Activated T-helper 9 cell treated with anti-CD3 and anti-CD28 coated beads, Interleukin-2, amount 50 U/mL, for 16 hours (primary cell): ENCODE data around the gene ENOPH1.
"Not testable (repeated sequence)": the region's sequence is repeated elsewhere in the genome, so short reads cannot be mapped to it uniquely, and the experiment has no call there.

Experiments
- DNase-seq: peaks from one replicate; pipeline ENCODE4 v3.0.0-alpha.2; 2020; ENCODE audit warnings: low read depth

The ENOPH1 gene

DNA sequence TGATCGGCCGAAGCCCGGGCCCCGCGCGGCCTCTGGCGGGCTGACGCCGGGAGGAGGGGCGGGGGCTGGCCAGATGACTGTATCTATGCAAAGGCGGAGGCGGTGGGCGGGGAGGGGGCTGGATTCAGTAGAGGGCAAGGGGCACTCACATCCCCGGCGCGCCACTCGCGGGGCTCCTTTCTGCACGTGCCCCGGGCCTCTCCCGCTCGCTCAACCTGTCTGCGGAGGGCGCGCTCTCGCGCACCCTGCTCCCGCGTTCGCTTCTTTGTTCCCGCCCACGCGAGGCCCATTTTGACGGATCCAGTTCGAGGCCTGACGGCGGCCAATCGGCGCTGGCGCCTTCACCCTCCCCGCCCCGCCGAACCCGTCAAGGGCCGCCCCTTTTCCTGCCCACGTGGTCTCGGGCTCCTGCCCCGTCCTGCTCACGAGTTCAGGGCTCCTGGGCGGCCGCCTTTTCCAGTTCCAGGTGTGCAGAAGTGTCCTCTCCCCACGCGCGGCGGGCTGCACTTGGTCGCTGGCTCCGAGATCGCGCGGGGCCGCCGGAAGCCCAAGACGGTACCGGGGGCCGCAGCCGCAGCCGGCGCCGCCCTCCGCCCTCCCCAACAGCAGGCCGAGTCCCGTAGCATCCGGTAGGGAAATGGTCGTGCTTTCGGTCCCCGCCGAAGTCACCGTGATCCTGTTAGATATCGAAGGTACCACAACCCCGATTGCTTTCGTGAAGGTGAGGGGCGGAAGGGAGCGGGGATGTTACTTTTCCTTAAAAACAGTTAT lies at the start of gene ENOPH1, which contains the start of gene HNRNPDL:
ENOPH1 (plus strand) TSS at position 398 of the 771 bp plus-strand sequence; CDS start at position 638, 240 bp downstream.
HNRNPDL (minus strand) TSS at position 270 of the 771 bp plus-strand sequence. CDS start 772 bp downstream, outside the sequence.
- peak; percentile 98 for DNase-seq

DNA sequence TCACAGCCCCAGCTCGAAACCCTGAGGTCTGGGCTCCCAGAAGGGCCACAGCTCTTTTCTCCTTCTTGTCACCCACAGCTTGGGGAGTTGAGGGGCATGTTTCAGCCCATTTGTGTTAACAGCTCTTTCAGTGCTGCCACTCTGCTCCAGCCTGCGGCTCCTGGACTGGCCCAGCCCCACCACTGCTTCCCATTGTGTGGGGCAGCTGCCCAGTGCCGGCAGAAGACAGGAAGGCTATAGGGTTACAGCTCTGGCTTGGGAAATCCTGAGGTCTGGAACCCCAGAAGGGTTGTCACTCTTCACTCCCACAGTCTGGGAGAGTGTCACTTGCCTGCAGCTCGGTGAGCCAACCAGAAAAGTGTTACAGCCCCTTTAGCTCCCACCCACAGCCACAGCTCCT lies 49.6 kb upstream of the ENOPH1 start:
- no peak for DNase-seq

DNA sequence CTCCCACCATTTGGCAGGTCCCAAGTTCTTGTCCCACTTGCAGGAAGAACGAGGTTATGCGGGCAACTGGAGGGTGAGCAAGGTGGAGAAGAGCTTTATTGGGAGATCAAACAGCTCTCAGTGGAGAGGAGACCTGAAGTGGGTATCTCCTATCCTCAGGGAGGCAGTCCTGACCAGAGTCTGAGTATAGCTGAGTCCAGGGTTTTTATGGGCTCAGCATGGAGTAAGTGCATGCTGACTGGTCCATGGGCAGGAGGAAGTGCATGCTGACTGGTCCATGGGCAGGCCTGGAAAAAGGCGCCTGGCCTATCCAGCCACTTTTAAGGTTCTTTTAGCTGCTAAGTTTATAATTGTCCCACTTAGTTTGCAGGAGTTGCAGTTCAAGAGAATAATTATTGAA lies 49.2 kb upstream of the ENOPH1 start:
- no peak for DNase-seq

DNA sequence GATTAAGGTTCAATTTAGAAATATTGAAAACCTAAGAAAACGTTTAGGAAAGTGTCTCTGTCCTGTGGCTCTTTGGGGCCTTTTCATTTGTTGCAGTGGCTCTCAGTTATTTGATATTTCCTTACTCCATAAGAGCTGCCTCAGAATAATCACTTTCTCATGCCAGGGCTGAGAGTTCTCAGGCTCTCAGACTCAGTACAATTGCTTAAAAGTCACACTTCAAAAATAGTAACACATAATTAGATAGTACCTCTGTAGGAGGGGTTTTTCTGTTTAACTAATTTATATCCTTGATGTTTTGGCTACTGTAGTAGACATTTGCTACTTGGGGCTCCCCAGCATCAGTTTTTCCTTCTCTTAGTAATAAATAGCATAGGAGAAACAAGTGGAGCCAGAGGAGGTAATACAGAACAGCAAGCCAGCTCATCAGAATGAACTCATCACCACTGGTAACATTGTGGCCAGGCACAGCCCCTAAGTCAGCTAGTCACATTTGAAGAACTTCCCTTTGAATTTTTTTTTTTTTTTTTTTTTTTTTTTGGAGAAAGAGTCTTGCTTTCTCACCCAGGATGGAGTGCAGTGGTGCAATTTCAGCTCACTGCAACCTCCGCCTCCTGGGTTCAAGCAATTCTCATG lies 48.6 kb upstream of the ENOPH1 start:
- no peak for DNase-seq

DNA sequence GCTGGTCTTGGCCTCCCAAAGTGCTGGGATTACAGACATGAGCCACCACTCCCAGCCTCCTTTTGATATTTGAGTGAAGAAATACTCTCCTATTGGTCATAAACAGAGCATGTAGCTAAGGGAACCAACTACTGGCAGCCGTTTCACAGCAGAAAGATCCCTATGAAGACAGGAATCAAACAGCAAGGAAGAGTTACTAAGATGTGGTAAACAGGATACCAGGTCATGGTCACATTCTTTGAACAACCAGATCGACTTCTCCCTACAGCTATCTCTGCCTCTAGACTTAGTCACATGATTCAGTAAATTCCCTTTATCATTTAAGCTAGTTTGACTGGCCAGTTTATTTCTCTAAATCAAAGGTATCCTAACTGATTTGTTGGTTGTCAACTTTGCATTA lies 47.6 kb upstream of the ENOPH1 start:
- no peak for DNase-seq

DNA sequence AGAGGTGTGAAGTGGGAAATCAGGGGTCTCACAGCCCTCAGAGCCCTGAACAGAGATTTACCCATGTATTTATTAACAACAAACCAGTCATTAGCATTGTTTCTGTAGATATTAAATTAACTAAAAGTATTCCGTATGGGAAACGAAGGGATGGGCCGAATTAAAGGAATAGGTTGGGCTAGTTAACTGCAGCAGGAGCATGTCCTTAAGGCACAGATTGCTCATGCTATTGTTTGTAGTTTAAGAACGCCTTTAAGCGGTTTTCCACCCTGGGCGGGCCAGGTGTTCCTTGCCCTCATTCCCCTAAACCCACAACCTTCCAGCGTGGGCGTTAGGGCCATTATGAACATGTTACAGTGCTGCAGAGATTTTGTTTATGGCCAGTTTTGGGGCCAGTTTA lies 44.1 kb upstream of the ENOPH1 start:
- not testable (repeated sequence) for DNase-seq

DNA sequence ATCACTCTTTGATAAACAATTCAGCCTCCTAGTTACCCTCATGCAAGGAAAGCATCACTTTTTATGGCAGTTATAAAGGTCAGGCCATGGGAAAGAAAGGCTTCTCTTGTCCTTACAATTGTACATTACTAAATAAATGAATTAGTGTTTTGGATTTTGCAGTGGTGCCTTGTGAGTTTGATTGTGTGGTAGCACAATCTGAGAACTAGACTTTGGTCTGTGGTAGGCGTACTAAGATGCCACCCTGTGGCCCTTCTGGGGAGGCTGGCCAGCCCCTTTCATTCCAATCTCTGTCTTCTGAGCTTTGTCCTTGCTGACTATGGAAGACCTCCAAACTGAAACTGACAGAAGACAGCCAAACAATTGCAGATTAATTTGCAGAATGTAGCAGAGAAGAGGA lies 42.0 kb upstream of the ENOPH1 start:
- DNase-seq: no peak

DNA sequence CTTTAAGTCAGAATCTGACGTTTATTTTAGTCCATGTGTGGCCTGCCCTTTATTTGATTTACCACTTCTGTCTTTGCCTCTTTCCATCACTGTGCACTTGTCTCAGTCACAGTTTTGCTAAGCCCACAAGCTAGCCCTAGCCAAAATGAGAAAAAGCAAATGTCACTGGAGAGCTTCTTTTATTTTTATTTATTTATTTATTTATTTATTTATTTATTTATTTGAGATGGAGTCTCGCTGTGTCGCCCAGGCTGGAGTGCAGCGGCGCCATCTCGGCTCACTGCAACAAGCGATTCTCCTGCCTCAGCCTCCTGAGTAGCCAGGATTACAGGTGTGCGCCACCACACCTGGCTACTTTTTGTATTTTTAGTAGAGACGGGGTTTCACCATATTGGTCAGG lies 40.3 kb upstream of the ENOPH1 start:
- not testable (repeated sequence) for DNase-seq

DNA sequence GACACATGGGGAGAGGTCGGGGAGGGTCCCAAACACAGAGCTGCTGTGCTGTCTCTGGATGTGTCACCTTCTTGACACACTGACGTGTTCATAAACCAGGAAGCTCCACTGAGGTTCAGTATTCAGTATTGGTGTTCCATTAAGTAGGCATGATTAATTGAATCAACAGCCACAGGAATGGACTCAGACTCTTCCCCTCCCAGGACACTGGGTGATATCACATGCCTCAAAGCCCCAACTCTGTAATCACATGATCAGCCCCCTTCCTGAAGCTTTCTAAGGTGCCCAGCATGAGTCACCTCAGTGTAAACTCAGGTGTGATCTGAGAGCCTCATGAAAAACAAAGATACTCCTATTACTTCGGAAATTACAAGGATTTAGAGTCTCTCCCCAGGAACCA lies 35.5 kb upstream of the ENOPH1 start:
- DNase-seq: no peak

DNA sequence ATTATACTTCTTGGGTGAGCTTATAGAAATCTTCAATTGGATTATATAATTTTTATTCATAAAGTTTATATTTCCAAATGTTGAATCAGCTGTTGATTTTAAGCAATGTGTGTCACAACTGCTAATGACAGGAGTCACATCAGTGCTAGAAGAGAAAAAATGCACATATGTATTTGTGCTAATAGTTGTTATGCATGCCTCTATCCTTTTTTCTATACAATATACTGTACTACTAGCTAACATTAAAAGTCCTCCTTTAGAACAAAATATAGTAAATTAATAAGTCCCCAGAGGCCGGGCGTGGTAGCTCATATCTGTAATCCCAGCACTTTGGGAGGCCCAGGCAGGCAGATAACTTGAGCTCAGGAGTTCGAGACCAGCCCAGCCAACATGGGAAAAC lies 32.9 kb upstream of the ENOPH1 start:
- no peak for DNase-seq

DNA sequence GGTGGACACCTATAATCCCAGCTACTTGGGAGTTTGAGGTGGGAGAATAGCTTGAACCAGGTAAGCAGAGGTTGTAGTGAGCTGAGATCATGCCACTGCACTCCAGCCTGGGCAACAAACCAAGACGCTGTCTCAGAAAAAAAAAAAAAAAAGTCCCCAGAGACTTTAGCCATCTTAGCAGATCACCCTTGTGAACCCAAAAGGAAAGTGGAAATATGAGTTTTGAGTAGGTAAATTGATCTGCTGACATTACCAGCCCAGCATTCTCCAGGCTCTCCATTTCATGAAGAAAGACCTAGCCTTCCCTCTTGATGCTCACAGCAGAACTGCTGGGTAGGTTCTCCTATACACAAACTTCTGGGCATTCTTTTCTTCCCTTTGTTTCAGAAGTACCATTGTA lies 32.1 kb upstream of the ENOPH1 start:
- no peak for DNase-seq

DNA sequence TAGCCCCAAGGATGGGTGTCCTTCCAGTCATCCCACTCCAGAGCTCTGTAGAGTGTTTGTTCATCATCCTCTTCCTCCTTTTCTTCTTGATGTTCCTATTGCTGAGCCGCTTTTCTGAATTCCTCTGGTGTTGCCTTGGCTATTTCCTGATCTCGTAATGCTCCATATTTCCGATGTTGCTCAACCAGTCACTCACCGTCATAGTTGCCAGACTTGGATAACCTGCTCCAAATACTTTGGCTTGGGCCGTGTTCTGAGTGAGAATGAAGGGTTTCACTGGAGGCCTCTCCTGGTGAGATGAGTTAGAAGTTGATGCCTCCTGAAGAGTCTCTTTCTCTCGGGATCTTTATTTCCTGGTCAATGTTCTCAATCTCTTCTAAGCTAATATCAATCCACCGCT lies 28.8 kb upstream of the ENOPH1 start:
- DNase-seq: no peak

DNA sequence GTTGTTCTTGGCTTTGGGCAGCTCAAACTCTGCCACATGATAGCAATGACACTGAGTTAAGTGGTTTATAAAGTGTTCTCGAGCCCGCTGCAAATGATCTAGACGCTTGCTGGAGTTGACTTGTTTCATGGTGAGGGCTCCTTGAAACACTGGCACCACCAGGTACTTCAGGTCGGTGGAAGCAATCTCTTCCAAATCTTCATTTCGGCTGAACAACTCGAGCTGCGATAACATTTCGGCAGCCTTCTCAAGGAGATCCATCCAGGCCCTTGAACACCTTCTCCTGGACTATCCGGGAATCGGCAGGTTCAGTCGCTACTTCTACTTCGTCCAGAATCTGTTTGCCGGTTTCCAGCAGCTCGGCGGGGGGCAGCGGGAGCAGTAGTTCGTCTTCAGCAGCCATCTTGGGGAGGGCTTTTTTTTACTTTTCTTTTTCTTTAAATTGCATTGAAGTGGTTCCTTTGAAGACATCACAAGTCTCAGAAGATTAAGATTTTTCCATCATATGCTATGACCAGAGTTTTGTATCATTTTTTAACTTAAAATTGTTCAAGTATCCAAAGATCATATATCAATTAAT lies 28.1 kb upstream of the ENOPH1 start:
- no peak for DNase-seq

DNA sequence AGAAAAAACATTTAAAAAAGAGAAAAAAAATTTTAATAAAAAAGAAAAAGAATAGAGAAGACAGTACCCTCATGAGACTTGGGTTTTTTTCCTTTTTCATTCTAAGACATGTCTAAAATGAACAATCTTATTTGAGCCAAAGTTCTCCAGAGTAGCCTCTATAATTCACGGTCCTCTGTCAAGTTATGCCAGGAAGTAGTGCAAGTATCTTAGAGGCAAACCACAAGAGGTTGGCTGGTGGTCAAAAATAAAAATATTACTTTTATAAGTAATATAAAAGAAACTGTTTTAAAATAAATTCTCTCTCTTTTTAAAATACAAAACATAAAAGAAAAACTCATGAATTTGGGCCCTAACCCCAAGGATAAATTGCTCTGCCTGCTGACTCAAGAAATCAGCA lies 26.7 kb upstream of the ENOPH1 start:
- DNase-seq: no peak

DNA sequence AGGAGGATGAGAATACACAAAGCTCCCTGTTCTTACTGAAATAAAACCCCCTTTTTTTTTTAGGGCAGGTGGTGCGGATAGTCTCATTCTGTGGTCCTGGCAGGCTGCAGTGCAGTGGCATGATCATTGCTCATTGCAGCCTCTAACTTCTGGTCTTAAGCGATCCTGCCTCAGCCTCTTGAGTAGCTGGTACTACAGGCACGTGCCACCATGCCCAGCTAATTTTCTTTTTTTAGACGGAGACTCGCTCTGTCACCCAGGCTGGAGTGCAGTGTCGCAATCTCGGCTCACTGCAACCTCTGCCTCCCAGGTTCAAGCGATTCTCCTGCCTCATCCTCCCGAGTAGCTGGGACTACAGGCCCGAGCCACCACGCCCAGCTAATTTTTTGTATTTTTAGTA lies 15.3 kb upstream of the ENOPH1 start:
- DNase-seq: not testable (repeated sequence)

DNA sequence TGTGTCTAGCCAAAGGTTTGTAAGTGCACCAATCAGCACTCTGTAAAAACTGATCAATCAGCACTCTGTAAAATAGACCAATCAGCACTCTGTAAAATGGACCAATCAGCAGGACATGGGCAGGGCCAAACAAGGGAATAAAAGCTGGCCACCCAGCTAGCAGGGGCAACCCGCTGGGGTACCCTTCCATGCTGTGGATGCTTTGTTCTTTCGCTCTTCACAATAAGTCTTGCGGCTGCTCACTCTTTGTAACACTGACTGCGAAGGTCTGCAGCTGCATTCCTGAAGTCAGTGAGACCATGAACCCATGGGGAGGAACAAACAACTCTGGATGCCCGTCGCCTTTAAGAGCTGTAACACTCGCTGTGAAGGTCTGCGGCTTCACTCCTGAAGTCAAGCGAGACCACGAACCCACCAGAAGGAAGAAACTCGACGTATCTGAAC lies 14.4 kb upstream of the ENOPH1 start:
- no peak for DNase-seq

DNA sequence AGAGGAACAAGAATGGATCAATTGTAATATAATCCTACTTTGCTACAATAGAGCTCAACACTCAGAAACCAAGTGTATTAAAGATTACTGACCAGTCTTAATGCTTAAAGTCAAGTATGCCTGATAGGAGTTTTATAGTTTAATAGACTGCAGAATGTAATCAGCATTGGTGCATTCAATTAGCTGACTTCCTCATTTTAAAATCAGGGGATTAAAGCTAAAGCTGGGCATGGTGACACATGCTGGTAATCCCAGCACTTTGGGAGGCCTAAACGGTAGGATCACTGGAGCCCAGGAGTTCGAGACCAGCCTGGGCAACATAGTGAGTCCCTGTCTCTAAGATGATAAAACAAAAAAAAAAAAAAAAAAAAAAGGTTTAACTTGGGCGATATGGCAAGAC lies 10.9 kb upstream of the ENOPH1 start:
- no peak for DNase-seq

DNA sequence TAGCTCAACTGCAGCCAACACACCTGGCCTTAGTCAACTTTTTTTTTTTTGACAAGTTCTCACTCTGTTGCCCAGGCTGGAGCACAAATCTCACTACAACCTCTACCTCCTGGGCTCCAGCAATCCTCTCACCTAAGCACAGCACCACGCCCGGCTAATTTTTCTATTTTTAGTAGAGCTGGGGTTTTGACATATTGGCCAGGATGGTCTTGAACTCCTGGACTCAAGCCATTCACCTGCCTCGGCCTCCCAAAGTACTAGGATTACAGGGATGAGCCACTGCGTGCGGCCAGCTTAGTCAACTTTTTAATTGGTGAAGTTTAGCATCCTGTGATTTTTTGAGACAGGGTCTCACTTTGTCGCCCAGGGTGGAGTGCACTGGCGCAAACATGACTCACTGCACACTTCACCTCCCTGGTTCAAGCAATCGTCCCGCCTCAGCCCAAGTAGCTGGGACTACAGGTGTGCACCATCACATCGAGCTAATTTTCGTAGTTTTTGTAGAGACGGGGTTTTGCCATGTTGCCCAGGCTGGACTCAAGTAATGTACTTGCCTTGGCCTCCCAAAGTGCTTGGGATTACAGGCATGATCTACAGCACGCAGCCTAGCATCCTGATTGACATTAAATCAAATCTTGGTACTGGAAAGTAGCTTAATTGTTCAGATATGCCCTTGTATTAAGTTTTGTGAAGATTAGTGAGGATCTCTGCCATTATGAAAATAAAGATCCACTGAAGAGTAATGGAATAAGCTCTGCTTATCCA lies 8.4 kb upstream of the ENOPH1 start:
- no peak for DNase-seq

DNA sequence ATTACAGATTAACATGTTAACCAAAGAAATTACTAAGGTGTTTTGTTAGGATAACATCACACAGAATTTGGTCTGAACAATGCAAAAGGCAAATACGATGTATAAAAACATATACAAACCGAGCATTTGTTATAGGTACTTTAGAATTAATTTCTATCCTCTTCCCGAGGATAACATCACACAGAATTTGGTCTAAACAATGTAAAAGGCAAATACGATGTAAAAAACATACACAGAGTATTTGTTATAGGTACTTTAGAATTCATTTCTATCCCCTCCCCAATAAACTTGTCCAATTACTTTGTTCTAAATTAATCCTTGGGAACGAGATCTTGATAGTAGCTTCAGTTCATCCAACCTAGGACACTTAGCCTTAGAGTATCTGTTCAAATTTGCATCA lies 7.8 kb upstream of the ENOPH1 start:
- DNase-seq: no peak

DNA sequence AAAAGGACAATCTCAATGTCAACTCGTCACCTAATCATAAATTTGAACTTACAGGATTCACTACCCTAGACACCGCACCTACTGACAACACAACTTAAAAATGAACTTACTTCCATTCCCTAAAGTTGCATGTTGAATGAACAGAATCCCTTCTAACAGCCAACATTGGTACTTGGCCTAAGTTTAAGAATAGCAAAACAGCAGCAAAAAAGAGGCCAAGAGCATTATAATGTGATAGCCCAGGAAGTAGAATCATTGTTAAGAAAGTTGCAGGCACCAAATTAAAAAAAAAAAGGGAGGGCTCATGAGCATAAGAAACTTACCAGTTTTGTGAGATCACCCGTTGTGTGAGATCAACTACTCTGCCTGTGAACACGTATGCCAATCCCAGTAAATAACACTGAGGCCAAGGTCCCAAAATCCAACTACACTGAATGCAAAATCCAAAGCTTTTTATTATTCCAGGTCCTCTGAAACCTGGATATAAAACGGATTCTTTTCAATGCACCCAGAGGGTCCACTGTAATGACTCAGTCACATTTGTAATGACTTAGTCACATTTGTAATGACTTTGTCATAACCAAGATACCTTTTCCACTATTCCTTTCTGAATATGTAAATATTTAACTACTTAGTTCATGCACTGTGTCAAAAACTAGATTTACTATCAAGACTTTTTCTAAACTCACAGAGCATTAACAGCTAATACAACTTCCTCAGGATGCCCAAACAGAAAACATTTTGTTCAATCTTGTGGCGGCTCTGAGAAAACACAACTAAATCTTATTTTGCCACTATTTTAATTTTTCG lies 6.9 kb upstream of the ENOPH1 start:
- no peak for DNase-seq

DNA sequence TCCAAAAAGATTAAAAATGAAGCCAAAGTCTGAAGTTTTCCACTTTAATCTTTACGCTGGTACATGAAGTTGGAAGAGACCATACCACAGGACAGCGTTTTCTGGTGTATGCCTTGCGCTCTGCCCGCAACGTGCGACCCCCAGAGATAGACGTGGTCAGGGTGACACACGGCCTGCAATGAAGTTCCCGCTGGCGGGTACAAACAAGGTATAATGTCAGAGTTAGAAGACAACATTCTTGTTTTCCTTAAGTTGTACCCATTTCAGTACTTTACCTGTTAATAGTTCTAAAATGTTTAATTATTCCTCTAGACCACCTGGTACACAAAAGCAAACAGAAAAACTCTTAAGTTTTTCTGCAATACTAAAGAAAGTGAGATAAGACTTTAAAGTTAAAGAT lies 4.9 kb upstream of the ENOPH1 start:
- DNase-seq: no peak

DNA sequence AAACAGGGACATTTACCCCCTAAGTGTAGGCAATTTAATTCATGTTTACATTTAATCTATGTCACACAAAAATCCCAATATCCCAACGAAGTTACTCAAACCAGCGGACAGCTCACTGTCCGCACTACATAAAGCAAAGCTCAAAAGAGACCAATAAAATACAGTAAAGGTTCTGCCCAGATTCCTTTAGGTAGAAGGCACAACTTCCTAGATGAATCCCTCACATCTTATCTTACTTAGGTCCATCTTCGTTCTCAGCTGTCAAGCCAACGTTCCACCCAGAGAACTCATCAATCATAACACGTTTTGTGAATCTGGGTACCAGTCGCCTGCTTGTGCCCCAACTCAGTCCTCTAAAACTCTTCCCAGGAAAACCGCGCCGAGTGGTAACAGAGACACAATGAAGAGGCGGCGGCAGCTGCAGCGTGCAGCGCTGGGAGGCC lies 1.8 kb upstream of the ENOPH1 start:
- DNase-seq: no peak
